ENCODE data around the gene SMYD1.

DNA sequence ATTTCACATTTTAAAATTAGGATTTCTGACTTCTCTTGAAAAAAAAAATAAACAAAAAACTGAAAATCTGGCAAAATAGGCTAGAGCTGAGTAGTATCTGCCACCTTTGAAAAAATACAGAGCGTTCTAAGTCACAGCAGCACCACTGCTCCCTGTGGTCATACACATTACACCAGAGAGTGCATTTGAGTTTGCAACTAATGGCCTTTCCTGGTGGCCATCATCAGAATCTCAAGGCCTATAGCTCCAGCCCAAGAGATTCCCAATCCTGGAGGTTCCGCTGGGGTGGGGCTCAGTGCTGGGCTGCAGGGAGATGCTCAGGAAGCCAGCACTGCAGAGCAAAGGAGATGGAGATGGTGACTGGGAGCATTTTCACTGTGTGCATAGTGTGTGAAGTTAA, 17.5 kb downstream of the SMYD1 start:
- TF ChIP-seq, protein P1, sequence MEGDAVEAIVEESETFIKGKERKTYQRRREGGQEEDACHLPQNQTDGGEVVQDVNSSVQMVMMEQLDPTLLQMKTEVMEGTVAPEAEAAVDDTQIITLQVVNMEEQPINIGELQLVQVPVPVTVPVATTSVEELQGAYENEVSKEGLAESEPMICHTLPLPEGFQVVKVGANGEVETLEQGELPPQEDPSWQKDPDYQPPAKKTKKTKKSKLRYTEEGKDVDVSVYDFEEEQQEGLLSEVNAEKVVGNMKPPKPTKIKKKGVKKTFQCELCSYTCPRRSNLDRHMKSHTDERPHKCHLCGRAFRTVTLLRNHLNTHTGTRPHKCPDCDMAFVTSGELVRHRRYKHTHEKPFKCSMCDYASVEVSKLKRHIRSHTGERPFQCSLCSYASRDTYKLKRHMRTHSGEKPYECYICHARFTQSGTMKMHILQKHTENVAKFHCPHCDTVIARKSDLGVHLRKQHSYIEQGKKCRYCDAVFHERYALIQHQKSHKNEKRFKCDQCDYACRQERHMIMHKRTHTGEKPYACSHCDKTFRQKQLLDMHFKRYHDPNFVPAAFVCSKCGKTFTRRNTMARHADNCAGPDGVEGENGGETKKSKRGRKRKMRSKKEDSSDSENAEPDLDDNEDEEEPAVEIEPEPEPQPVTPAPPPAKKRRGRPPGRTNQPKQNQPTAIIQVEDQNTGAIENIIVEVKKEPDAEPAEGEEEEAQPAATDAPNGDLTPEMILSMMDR (IDR thresholded peaks at IDR 0.05; ENCODE audit: extremely low read depth in 1 of 2, insufficient read depth in 1 of 2, low read depth in 1 of 2, low read length in 2 of 2) = no peak
- TF ChIP-seq EZH2 (IDR thresholded peaks at IDR 0.05; ENCODE audit: borderline replicate concordance, low read depth, low read length, severe bottlenecking) (no peak), POLR2AphosphoS5 (IDR thresholded peaks at IDR 0.05; ENCODE audit: insufficient read depth, low read depth, low read length) (no peak), POLR2A (IDR thresholded peaks at IDR 0.05; ENCODE audit: low read depth, low read length) (no peak), JUN (IDR thresholded peaks at IDR 0.05; ENCODE audit: borderline replicate concordance, insufficient read depth, insufficient read length, low read depth) (no peak)
- TF ChIP-seq, protein P2, sequence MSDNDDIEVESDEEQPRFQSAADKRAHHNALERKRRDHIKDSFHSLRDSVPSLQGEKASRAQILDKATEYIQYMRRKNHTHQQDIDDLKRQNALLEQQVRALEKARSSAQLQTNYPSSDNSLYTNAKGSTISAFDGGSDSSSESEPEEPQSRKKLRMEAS (IDR thresholded peaks at IDR 0.05; ENCODE audit: insufficient read depth, insufficient read length) = no peak
